ENCODE measurements around the gene ADGRG6. TPM values are rescaled to one million over a fixed set of nuclear protein-coding genes. Genes with fewer than 3 reads are reported as not detected.

The ADGRG6 gene
- total and polyA plus RNA-seq, 2 of the 8 experiments (the other 6 are each of a cell fraction or from before 2014, with no cell fraction given), result 1.1 to 6.2 TPM

- no peak overlapping the region for H3K9ac ChIP-seq (replicated peaks in 1 of 4; ENCODE audit: extremely low read depth in 1 of 4, low read depth in 3 of 4, low read length in 3 of 4)
- TF ChIP-seq TAF1 (IDR thresholded peaks at IDR 0.05; ENCODE audit: low read depth, low read length), result no peak
- TF ChIP-seq KDM1A (IDR thresholded peaks at IDR 0.05; ENCODE audit: borderline replicate concordance, low read length), result no peak
- TF ChIP-seq JUND (IDR thresholded peaks at IDR 0.05; ENCODE audit: low read length), result no peak
- TF ChIP-seq YY1 (IDR thresholded peaks at IDR 0.05; ENCODE audit: low read depth, low read length), result no peak
- no peak for TF ChIP-seq RFX5 (IDR thresholded peaks at IDR 0.05; ENCODE audit: borderline replicate concordance, low read depth, low read length)
- no peak for TF ChIP-seq KDM4A (IDR thresholded peaks at IDR 0.05; ENCODE audit: low read depth, low read length, severe bottlenecking)
- no peak for TF ChIP-seq CHD1 (IDR thresholded peaks at IDR 0.05; ENCODE audit: low read depth, low read length)
- no peak for TF ChIP-seq BACH1 (IDR thresholded peaks at IDR 0.05; ENCODE audit: low read length)
- TF ChIP-seq HDAC2 (IDR thresholded peaks at IDR 0.05; ENCODE audit: borderline replicate concordance in 1 of 2, low read depth in 2 of 2, low read length in 2 of 2), result no peak
- no peak for TF ChIP-seq FOSL1 (IDR thresholded peaks at IDR 0.05; ENCODE audit: insufficient read depth, low read depth, low read length)
- no peak for TF ChIP-seq EP300 (IDR thresholded peaks at IDR 0.05; ENCODE audit: borderline replicate concordance in 1 of 2, low read depth in 2 of 2, low read length in 2 of 2)
- no peak for TF ChIP-seq RAD21 (IDR thresholded peaks at IDR 0.05 in 1 of 2, conservative IDR thresholded peaks at IDR 0.05 in 1 of 2; ENCODE audit: low read depth in 2 of 2, low read length in 2 of 2)
- no peak for TF ChIP-seq SIN3A (conservative IDR thresholded peaks at IDR 0.05 in 1 of 2, IDR thresholded peaks at IDR 0.05 in 1 of 2; ENCODE audit: low read depth in 1 of 2, low read length in 2 of 2)
- TF ChIP-seq TEAD4 (IDR thresholded peaks at IDR 0.05; ENCODE audit: low read depth, low read length), result no peak
Measured at GRCh38 chr6:142345261-142345660, 43.5 kb downstream of the ADGRG6 start.

More at GRCh38 chr6:142345261-142345660, 43.5 kb downstream of the ADGRG6 start:
- Histone ChIP-seq H2AK5ac (ENCODE audit: low read depth, low read length) (no peak overlapping the region), H2BK12ac (ENCODE audit: low read depth, low read length) (no peak overlapping the region), H3K79me1 (ENCODE audit: low read depth, low read length) (no peaks in the 10 kb centered on the region), H3K9me3 (ENCODE audit: insufficient read depth in 2 of 2, low read depth in 1 of 2, low read length in 1 of 2) (no peaks in the 10 kb centered on the region), H3K4me2 (ENCODE audit: insufficient read depth in 1 of 2, low read depth in 2 of 2, low read length in 2 of 2) (no peak overlapping the region), H3K23me2 (ENCODE audit: low read depth, low read length) (no peaks in the 10 kb centered on the region), H2BK5ac (ENCODE audit: low read depth, low read length) (no peak overlapping the region), H4K8ac (ENCODE audit: extremely low read depth, insufficient read depth, low read length) (no peak overlapping the region), H4K5ac (ENCODE audit: insufficient read length, low read depth, low read length) (no peak overlapping the region), H3K36me3 (ENCODE audit: control insufficient read depth in 2 of 4, insufficient read depth in 4 of 4, low read length in 3 of 4) (no peaks in the 10 kb centered on the region), H3K14ac (ENCODE audit: insufficient read length) (no peak overlapping the region), H3K18ac (ENCODE audit: extremely low read depth, low read length) (no peak overlapping the region), H4K20me1 (replicated peaks in 1 of 2; ENCODE audit: control insufficient read depth in 1 of 2, insufficient read depth in 2 of 2, low read length in 2 of 2) (no peaks in the 10 kb centered on the region), H3K27ac (ENCODE audit: low read depth, low read length) (no peak overlapping the region), H3K23ac (ENCODE audit: insufficient read length) (no peak overlapping the region), H4K91ac (replicated peaks; ENCODE audit: insufficient read length, low read length) (no peak overlapping the region), H2BK120ac (replicated peaks; ENCODE audit: low read depth, low read length) (no peak overlapping the region), H3K4me3 (ENCODE audit: extremely low read depth in 1 of 4, insufficient read depth in 2 of 4, low read depth in 3 of 4, low read length in 4 of 4) (no peak overlapping the region), H3K27me3 (replicated peaks in 1 of 4; ENCODE audit: control insufficient read depth in 3 of 4, extremely low read depth in 1 of 4, insufficient read depth in 3 of 4, low read length in 3 of 4) (no peaks in the 10 kb centered on the region; a peak in 1 of 7 replicates), H2AFZ (ENCODE audit: low read length) (no peak overlapping the region), H2BK15ac (ENCODE audit: low read length) (no peak overlapping the region), H3K4ac (replicated peaks; ENCODE audit: insufficient read length, low read depth, low read length) (no peak overlapping the region), H2BK20ac (ENCODE audit: low read length) (no peak overlapping the region), H3K79me2 (ENCODE audit: control insufficient read depth in 1 of 2, insufficient read depth in 2 of 2, low read length in 2 of 2) (no peaks in the 10 kb centered on the region), H3K4me1 (replicated peaks in 1 of 4; ENCODE audit: control insufficient read depth in 3 of 4, insufficient read depth in 4 of 4, low read length in 3 of 4) (no peaks in the 10 kb centered on the region), H3K56ac (replicated peaks; ENCODE audit: insufficient read length, low read depth, low read length) (no peak overlapping the region)
- 88% methylated on average over 1 of the region's 1 CpG; no CpG with 5 or more reads in 1 of the 2 experiments for WGBS, 2 experiments (ENCODE audit: extremely low coverage in 1 of 2, insufficient coverage in 1 of 2, insufficient read length in 1 of 2, insufficient replicate concordance in 2 of 2, low coverage in 1 of 2, low lambda C conversion rate in 2 of 2, missing lambda C conversion rate in 1 of 2)
- ChIA-PET POLR2A (ENCODE audit: partially characterized antibody) (no interaction called here), CTCF (ENCODE audit: partially characterized antibody) (interaction anchor here (1.6 kb wide), 1 partner anchor 8 kb away, joined by 3 read pairs; no protein-coding TSS in a partner anchor)
- DNase-seq (ENCODE audit: low read depth in 1 of 2, low spot score in 2 of 2), result no peak
- no peak for FAIRE-seq

All from H1 (cell line).